GM18507 (cell line): ENCODE results near the gene ULK2.
A peak's percentile ranks its signal among the peaks of the same experiment; 100 is the strongest.

Experiments
- DNase-seq: peaks from one replicate; pipeline ENCODE4 v3.0.0; 2011; ENCODE audit warnings: low read depth; ENCODE audit not compliant: insufficient read length; ENCODE audit errors: extremely low spot score
- FAIRE-seq: peaks from 2 replicates; lab custom pipeline; 2011; peaks lifted over from hg19 to GRCh38; lab: Jason Lieb, UNC

ULK2 gene

DNA sequence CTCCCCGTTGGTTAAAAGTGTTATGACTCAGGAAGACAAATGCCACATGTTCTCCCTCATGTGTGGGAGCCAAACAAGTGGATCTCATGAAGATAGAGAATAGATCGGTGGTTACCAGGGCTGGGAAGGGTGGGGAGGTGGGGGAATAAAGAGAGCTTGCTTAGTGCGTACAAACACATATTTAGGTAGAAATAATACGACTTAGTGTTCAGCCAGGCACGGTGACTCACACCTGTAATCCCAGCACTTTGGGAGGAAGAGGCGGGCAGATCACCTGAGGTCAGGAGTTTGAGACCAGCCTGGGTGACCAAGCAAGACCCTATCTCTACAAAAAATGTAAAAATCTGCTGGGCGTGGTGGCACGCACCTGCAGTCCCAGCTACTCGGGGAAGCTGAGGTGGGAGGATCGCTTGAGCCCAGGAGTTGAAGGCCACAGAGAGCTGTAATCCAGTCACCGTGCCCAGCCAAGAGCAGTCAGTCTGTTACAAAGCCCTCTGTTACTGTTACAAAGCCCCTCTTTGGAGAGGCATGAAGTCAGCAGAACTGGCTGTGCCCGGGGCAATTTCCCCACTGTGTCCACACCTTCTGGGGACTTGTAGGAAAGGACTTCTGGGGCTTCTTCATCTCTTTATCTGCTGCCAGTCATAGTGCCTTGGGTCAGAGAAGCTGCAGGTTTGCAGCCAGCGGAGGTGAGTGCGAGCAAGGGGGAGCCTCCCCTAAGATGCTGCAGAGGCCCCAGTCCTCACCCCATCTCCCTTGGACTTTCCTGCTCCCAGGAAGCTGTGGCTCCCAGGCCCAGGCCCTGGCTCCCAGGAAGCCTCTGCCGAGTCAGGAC is 115.3 kb downstream of the ULK2 start:
- FAIRE-seq (no peak), DNase-seq (no peak)

DNA sequence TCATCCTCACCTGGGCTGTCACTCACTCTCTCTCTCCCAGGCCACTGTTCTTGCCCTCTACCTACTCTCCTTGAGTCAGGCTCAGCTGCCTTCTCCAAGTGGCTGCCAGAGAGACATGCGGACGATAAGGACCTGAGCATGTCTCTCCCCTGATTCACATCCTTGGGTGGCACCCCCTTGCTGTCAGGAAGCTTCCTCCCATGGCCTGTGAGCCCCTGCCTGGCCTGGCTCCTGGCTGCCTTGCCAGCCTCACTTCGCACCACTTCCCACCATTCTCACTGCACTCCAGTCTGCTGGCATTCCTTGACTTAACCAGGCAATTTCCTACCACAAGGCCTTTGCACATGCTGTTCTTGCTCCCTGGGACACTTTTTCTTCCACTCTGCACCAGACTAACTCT is 116.9 kb downstream of the ULK2 start:
- no peak for DNase-seq
- no peak for FAIRE-seq

DNA sequence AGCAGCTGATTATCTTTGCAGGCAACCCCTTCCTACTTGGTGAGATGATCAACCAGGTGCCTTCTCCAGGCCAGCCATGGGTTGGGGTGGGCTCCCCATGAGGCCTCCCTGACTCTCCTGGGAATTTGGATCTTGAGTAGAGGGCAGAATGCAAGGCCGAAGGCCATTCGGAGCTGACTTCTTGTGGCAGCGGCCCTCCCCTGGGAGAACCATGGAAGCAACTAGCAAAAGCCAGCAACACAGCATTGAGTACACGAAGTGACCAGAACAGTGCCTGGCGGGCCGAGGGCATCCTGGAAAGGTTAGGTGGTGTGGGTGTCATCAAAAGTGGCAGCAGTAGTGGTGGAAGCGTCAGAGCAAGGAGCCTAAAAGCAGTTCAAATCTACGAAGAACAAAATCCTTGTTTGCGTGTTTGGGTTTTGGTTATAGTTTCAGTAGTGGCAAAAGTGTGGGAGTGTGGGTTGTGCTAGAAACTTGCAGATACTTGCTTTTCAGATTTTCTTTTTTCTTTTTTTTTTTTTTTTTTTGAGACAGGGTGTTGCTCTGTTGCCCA is 117.6 kb downstream of the ULK2 start:
- no peak for DNase-seq
- no peak for FAIRE-seq

DNA sequence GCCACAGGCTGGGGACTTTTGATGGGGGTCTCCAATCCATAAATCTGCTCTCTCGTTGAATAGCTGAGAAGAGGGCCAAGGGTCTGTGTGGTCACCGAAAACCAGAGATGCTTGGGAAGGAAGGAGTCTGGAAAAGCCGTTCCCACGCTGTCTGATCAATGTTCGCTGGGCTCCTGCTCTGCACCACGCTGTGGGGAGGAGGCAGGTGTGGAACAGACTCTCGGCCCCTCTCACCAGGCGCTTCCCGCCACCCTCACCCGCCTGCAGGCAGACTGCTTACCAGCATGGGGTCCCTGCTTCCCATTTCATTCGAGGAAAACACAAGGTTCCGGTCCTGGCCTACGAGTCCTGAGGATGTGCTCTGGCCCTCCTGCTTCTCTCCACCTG is 118.9 kb downstream of the ULK2 start:
- DNase-seq: no peak
- no peak for FAIRE-seq

DNA sequence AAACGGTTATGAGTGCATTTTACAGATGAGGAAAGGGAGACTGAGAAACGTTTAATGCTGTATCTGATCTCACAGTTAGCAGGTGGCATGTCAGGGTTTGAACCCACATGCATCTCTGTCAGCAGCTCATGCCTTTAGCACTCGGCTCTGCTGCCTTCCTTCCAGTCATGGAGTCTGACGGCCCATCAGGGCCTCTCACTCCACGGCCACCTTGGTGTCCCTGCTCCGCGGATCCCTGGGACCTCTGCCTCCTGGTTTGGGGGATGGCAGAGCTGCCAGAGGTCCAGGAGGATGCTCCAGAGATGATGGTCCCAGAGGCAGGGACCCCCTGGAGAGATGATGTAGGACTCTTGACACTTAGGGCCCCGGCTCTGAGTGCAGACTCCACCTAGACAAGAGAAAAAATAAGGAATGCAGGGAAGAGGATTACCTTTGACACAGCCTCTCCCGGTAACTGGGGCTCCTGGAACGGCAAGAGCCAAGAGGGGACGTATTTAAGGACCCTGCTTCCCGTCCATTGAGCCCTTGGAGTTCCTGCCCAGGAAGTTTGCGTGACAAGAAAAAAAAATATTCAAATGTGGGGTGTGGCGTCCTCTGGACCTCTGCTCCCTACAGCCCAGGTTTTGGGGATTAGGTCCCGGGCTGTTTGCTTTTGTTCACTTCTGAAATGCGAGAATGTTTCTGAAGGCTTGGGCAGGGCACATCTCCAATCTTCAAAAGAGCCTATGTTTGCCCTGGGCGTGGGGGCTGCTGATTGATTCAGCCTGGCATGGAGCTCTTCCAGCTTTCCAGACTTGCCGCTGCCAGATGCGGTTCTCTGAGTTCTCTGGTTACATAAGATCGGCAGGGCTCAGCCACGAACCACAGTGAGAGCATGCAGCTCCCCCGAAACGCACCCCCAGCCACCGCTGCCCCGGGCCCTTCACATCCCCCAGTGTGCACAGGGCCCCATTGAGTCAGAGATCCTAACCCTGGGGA is 119.6 kb downstream of the ULK2 start, which contains the start of gene ALDH3A1:
Gene ALDH3A1, minus strand, starts transcription at position 470 of the 978 bp plus-strand sequence. CDS start 3,169 bp downstream, outside the sequence.
- FAIRE-seq (no peak), DNase-seq (no peak)

- DNase-seq (no peak), FAIRE-seq (no peak)
Observed at GRCh38 chr17:19747159-19747719, 120.5 kb downstream of the ULK2 start.

DNA sequence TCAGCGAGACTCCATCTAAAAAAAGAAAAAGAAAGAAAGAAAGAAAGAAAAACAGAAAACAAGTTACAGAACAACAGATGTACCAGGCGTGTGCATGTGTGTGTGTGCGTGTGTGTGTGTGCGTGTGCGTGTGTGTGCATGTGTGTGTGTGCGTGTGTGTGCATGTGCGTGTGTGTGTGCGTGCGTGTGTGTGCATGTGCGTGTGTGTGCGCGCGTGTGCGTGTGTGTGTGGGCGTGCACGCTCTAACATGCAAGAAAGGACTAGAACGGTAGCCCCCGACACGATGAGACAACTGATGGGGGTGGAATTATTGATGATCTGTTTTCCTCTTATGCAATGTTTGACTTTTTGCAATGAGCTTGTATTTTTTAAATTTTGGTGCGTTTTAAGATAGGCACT is 121.2 kb downstream of the ULK2 start:
- no peak for FAIRE-seq
- DNase-seq: no peak

- FAIRE-seq: peak; percentile 60
- peak; percentile 54 for DNase-seq
Observed at GRCh38 chr17:19744922-19745757, 122.6 kb downstream of the ULK2 start.

DNA sequence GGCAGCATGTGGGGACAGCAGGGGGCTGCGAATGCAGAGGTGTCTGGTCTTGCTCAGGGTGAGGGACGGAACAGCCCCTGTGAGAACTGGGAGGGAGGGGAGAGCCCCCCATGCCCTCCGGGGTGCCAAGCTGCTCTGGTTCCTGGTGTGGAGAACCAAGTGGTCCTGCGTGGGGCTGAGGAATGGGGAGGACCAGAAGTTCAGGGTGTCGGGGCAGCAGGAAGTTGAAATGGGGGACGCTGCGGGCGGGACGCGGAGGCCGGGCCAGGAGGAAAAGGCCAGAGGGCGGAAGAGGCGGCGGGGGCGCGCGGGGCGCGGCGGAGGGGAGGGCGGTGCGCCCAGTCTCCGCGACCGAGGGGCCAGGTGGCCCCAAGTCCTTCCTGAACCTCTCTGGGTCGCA is 123.2 kb downstream of the ULK2 start:
- FAIRE-seq (no peak), DNase-seq (no peak)

- no peak for FAIRE-seq
- no peak for DNase-seq
Observed at GRCh38 chr17:19743101-19744100, 124.3 kb downstream of the ULK2 start.

DNA sequence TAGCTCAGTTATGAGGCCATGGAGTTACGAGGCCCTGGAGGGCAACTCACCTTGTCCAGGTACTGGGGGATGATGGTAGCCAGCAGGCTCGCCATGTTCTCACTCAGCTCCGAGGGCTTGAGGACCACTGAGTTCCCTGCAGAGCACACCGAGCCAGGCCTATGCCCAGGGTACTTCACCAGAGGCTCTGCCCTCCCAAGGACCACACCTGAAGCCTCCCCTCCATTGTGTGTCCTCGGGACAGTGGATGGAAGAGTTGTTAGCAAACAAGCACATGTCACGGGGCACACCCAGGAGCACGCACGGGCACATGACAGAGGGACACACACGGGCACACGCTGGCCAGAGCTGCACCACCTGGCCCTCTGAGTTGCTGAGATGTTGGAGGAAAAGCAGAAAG is 125.2 kb downstream of the ULK2 start:
- no peak for FAIRE-seq
- no peak for DNase-seq

- DNase-seq: no peak
- FAIRE-seq: no peak
Observed at GRCh38 chr17:19741832-19742457, 125.8 kb downstream of the ULK2 start.

GRCh38 chr17:19740933-19741332 is 126.8 kb downstream of the ULK2 start:
- FAIRE-seq: no peak
- no peak for DNase-seq

- no peak for DNase-seq
- FAIRE-seq: no peak
Observed at GRCh38 chr17:19739241-19740201, 128.2 kb downstream of the ULK2 start.

DNA sequence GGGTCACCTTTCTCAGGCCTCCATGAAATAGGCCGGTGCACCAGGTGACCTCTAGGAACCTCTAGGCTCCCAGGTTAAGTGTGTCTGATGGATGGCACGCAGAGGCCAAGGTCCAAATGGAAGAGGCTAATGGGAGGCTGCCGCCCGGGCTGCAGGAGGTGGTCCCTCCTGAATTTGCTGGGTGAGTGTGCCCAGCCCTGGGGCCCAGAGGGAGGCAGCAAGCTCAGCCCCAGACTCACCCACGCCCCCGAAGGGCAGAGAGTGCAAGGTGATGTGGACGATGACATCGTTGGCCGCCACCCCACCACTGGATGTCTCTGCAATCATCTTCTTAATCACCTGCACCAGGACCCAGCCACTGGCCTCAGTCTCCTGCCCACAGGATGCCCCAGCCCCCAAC is 129.0 kb downstream of the ULK2 start:
- no peak for DNase-seq
- no peak for FAIRE-seq

DNA sequence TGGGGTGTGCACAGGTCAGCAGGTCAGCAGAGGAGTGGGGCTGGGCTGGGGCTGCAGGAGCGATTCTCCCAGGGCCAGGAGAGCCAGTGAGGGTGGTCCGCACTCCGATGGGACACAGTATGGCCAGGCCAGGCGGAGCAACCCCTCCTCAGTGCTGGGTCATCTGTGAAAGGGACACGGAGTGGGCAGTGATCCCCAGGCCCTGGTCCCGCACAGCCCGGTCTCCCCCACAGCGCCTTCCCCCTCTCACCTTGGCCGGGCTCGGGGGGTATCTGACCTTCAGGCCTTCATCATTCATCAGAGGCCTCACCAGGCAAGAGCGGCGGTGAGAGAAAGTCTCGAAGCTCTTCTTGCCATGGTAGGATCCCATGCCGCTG is 129.7 kb downstream of the ULK2 start:
- DNase-seq: no peak
- FAIRE-seq: no peak
